ENCODE data around the gene KRT80. TPM values are rescaled to one million over a fixed set of nuclear protein-coding genes. Genes with fewer than 3 reads are reported as not detected.

Gene KRT80
- total RNA-seq (2014; rRNA removed; shearing (Covaris generic)) (not detected in 2 replicates), polyA plus RNA-seq (2016; fragmentation: Nextera tagmentation; extraction: Ambion mirVana) (not detected in 2 replicates)
- long read RNA-seq, result 0 reads

DNA sequence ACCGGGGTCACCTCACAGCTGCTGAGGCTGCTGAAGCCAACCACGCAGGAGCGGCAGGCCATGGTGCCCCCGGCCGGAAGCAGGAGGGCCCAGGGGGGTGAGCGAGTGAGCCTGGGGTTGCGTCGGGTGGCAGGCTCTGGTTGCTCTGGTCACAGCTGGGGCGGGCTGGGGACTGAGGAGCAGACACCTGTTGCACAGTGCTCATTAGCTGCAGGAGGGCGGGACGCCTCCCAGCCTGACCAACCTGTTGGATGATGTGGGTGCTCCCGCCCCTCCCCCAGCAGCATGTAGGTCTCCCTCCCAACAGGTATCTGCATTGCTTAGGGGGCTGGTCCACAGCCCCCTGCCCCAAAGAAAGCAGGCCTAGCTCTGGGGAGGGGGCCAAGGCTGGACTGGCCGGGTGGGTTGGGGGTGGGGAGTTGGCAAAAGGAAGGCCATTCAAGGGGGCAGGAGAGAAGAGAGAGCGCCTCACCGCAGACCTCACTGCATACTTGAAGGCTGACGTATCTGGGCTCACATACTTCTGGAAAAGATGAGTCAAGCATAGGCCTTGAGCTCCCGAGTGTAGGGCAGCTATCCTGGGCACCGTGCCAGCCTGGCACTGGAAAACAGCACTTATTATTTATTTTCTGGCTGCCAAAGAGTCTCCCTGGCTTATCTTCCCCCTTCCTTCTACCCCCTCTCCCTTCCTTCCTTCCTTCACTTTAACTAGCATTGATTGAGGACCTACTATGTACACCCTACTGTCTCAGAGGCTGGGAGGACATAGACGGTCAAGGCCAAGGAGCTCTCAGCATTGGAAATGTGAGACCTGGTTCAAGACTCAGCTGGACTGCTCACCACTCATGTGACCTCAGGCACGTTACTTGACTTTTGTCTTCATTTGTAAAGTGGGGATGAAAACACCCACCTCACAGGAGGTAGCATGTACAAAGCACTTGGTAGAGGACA, at the start of gene KRT80:
Gene KRT80 (minus strand): TSS at position 174 of the 951 bp plus-strand sequence. CDS start 112 bp downstream, at position 62.
- no peaks in the 10 kb centered on the region for H3K9me2 ChIP-seq (ENCODE audit: insufficient read depth)
- H3K36me3 ChIP-seq (ENCODE audit: insufficient read depth), result no peaks in the 10 kb centered on the region
- no peak; the same call in 2 of the 3 replicates for ATAC-seq
- H3K4me2 ChIP-seq, result no peak within 1 kb of the TSS
- no peaks in the 10 kb centered on the region for H3K9me3 Mint-ChIP-seq
- no peaks in the 10 kb centered on the region for H3K4me1 ChIP-seq (ENCODE audit: insufficient read depth)
- H3K27me3 ChIP-seq (ENCODE audit: insufficient read depth), result no peaks in the 10 kb centered on the region
- H3K4me3 Mint-ChIP-seq, result no peak within 1 kb of the TSS
- peaks cover 11% of the 10 kb centered on the region for H3K4me1 Mint-ChIP-seq
- no peak within 1 kb of the TSS; the same call in 1 of the 2 replicates for H3K27ac Mint-ChIP-seq
- H4K20me1 ChIP-seq (replicated peaks; ENCODE audit: insufficient read depth), result no peaks in the 10 kb centered on the region
- peaks cover 4% of the 10 kb centered on the region for H3K27me3 Mint-ChIP-seq (ENCODE audit: insufficient read depth, low read depth, poor library complexity)
- no peak within 1 kb of the TSS; the same call in 1 of the 2 replicates for H2AFZ ChIP-seq
- no peaks in the 10 kb centered on the region for H3K36me3 Mint-ChIP-seq (ENCODE audit: low read depth)
- TF ChIP-seq, protein P1, sequence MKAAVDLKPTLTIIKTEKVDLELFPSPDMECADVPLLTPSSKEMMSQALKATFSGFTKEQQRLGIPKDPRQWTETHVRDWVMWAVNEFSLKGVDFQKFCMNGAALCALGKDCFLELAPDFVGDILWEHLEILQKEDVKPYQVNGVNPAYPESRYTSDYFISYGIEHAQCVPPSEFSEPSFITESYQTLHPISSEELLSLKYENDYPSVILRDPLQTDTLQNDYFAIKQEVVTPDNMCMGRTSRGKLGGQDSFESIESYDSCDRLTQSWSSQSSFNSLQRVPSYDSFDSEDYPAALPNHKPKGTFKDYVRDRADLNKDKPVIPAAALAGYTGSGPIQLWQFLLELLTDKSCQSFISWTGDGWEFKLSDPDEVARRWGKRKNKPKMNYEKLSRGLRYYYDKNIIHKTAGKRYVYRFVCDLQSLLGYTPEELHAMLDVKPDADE (IDR thresholded peaks at IDR 0.05), result no peak
- TF ChIP-seq POLR2AphosphoS5 (IDR thresholded peaks at IDR 0.05; ENCODE audit: low read depth), result no peak
- TF ChIP-seq ZNF462 (CRISPR knock-in tag; IDR thresholded peaks at IDR 0.05), result no peak
- TF ChIP-seq, protein P2, sequence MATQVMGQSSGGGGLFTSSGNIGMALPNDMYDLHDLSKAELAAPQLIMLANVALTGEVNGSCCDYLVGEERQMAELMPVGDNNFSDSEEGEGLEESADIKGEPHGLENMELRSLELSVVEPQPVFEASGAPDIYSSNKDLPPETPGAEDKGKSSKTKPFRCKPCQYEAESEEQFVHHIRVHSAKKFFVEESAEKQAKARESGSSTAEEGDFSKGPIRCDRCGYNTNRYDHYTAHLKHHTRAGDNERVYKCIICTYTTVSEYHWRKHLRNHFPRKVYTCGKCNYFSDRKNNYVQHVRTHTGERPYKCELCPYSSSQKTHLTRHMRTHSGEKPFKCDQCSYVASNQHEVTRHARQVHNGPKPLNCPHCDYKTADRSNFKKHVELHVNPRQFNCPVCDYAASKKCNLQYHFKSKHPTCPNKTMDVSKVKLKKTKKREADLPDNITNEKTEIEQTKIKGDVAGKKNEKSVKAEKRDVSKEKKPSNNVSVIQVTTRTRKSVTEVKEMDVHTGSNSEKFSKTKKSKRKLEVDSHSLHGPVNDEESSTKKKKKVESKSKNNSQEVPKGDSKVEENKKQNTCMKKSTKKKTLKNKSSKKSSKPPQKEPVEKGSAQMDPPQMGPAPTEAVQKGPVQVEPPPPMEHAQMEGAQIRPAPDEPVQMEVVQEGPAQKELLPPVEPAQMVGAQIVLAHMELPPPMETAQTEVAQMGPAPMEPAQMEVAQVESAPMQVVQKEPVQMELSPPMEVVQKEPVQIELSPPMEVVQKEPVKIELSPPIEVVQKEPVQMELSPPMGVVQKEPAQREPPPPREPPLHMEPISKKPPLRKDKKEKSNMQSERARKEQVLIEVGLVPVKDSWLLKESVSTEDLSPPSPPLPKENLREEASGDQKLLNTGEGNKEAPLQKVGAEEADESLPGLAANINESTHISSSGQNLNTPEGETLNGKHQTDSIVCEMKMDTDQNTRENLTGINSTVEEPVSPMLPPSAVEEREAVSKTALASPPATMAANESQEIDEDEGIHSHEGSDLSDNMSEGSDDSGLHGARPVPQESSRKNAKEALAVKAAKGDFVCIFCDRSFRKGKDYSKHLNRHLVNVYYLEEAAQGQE (IDR thresholded peaks at IDR 0.05; ENCODE audit: unreplicated experiment), result no peak
- no peak within 1 kb of the TSS for H3K4me3 ChIP-seq
- no peak for DNase-seq (ENCODE audit: low spot score)
- H3K79me2 ChIP-seq (replicated peaks; ENCODE audit: insufficient read depth), result no peaks in the 10 kb centered on the region
- no peak within 1 kb of the TSS for H3K27ac ChIP-seq (ENCODE audit: low read depth)
- H3F3A ChIP-seq (replicated peaks; ENCODE audit: low read depth), result no peaks in the 10 kb centered on the region

All from GM23338 (cell line).